K562 (cell line): Measurements from ENCODE around the gene UCHL1.

ENCODE experiments used
- CBX2 ChIP-seq: fragments of 200-600 bp; sonication (generic); IDR thresholded peaks from one replicate; pipeline ENCODE4 v1.6.1; 2012; ENCODE audit warnings: mild to moderate bottlenecking, low read length, inconsistent platforms; ENCODE audit not compliant: insufficient read depth, poor library complexity, severe bottlenecking
- CC2D1A ChIP-seq: fragments of 450-650 bp; IDR thresholded peaks from 2 replicates; pipeline ENCODE4 v1.6.1; 2017; ENCODE audit warnings: mild to moderate bottlenecking
- EP400 ChIP-seq: fragments of 450-650 bp; IDR thresholded peaks from 2 replicates; pipeline ENCODE4 v1.6.1; 2017; ENCODE audit warnings: antibody characterized with exemption, mild to moderate bottlenecking, moderate library complexity
- FOXK1 ChIP-seq: sonication (generic); formaldehyde crosslinking; IDR thresholded peaks from 2 replicates; pipeline ENCODE4 v1.8.0; 2022; ENCODE audit warnings: missing genetic modification reagents, mild to moderate bottlenecking, borderline replicate concordance
- GTF2F1 ChIP-seq: IDR thresholded peaks from 2 replicates; pipeline ENCODE4 v1.6.1; 2011; ENCODE audit warnings: low read depth, low read length, improper control_type of control experiment
- ZC3H11A ChIP-seq: IDR thresholded peaks from 2 replicates; pipeline ENCODE4 v1.6.1; 2012; ENCODE audit warnings: low read depth, low read length, improper control_type of control experiment
- ZNF77 ChIP-seq: fragments of 250-450 bp; sonication (Bioruptor Pico); IDR thresholded peaks from 2 replicates; pipeline ENCODE4 v1.5.0; 2020
- TF ChIP-seq, protein P1 (sequence below), 3 experiments: IDR thresholded peaks in 2 of 3; conservative IDR thresholded peaks in 1 of 3; 2 replicates each; pipeline ENCODE4 v1.5.1; 2011 to 2012; ENCODE audit warnings: low read length in 3 of 3, mild to moderate bottlenecking in 3 of 3, control low read depth in 2 of 3, improper control_type of control experiment in 1 of 3, inconsistent platforms in 1 of 3, low read depth in 1 of 3, mixed read lengths in 1 of 3, moderate library complexity in 1 of 3; ENCODE audit not compliant: insufficient read depth in 2 of 3

DNA sequence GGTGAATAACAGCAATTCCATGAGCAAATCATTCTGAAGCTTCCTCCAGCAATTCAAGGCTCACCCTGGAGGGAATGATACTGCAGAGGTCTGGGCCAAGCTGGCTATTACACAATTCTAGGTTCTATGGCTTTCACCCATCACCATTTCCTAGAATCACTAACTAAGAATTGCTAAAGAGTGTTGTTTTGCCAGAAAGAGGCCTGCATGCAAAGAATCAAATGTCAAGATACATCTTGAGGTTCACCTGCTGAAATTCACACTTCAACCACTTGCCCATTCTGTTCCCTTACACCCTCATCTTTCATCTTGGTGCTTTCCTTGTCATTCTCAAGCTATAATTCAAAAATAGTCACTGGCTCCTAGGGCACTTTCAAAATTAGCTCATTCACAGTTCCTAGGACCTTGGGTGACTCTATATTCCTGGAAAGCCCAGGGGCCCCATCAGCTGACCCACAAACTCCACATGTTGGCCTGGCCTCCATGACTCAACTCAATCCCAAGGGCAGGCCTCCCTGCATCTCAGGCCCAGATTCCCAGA, 49.4 kb upstream of the UCHL1 start:
- TF ChIP-seq CBX2 (no peak), FOXK1 (CRISPR knock-in tag) (no peak), ZNF77 (CRISPR knock-in tag) (no peak), CC2D1A (no peak), ZC3H11A (no peak), GTF2F1 (no peak), EP400 (no peak)
- TF ChIP-seq, protein P1, sequence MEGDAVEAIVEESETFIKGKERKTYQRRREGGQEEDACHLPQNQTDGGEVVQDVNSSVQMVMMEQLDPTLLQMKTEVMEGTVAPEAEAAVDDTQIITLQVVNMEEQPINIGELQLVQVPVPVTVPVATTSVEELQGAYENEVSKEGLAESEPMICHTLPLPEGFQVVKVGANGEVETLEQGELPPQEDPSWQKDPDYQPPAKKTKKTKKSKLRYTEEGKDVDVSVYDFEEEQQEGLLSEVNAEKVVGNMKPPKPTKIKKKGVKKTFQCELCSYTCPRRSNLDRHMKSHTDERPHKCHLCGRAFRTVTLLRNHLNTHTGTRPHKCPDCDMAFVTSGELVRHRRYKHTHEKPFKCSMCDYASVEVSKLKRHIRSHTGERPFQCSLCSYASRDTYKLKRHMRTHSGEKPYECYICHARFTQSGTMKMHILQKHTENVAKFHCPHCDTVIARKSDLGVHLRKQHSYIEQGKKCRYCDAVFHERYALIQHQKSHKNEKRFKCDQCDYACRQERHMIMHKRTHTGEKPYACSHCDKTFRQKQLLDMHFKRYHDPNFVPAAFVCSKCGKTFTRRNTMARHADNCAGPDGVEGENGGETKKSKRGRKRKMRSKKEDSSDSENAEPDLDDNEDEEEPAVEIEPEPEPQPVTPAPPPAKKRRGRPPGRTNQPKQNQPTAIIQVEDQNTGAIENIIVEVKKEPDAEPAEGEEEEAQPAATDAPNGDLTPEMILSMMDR (IDR thresholded peaks at IDR 0.05 in 2 of 3, conservative IDR thresholded peaks at IDR 0.05 in 1 of 3; ENCODE audit: insufficient read depth in 2 of 3, low read depth in 1 of 3, low read length in 3 of 3) = no peak
